Neuronal stem cell (in vitro differentiated cells): Measurements from ENCODE around the gene SLC7A11.
A peak's percentile ranks its signal among the peaks of the same experiment; 100 is the strongest.

Source experiments
- DNase-seq: peaks from one replicate; pipeline ENCODE4 v3.0.0-alpha.2; 2013; ENCODE audit warnings: low spot score
- H2AFZ ChIP-seq: one replicate; pipeline ENCODE4 v1.6.1; 2013; ENCODE audit warnings: mild to moderate bottlenecking, low read length, inconsistent platforms
- H2AK5ac ChIP-seq: 2 replicates; pipeline ENCODE4 v1.6.1; 2013; ENCODE audit warnings: low read depth, mild to moderate bottlenecking, inconsistent platforms, low read length, moderate library complexity, mixed read lengths
- H2BK120ac ChIP-seq: 2 replicates; pipeline ENCODE4 v1.6.1; 2013; ENCODE audit warnings: low read depth, mild to moderate bottlenecking, inconsistent platforms, low read length, moderate library complexity, mixed read lengths
- H2BK12ac ChIP-seq: one replicate; pipeline ENCODE4 v1.6.1; 2013; ENCODE audit warnings: low read length, inconsistent platforms
- H2BK15ac ChIP-seq: 2 replicates; pipeline ENCODE4 v1.6.1; 2013; ENCODE audit warnings: mild to moderate bottlenecking, low read length, inconsistent platforms, mixed read lengths
- H2BK5ac ChIP-seq: one replicate; pipeline ENCODE4 v1.6.1; 2013; ENCODE audit warnings: inconsistent platforms, mild to moderate bottlenecking, low read length, moderate library complexity
- H3K14ac ChIP-seq: one replicate; pipeline ENCODE4 v1.6.1; 2013; ENCODE audit warnings: low read length, inconsistent platforms
- H3K18ac ChIP-seq: 2 replicates; pipeline ENCODE4 v1.6.1; 2013; ENCODE audit warnings: low read length, inconsistent platforms
- H3K23ac ChIP-seq: 2 replicates; pipeline ENCODE4 v1.6.1; 2013; ENCODE audit warnings: low read depth, mild to moderate bottlenecking, mixed read lengths, low read length, inconsistent platforms; ENCODE audit not compliant: poor library complexity
- H3K27ac ChIP-seq: replicated peaks from 3 replicates; pipeline ENCODE4 v1.5.1; 2013; ENCODE audit warnings: low read length, inconsistent platforms
- H3K27me3 ChIP-seq, 3 experiments: 2 replicates each; pipeline ENCODE4 v1.6.1; 2013; ENCODE audit warnings: low read length in 3 of 3, mild to moderate bottlenecking in 2 of 3, inconsistent platforms in 1 of 3, low read depth in 1 of 3, mixed read lengths in 1 of 3, moderate library complexity in 1 of 3; ENCODE audit not compliant: control insufficient read depth in 3 of 3, insufficient read depth in 3 of 3
- H3K36me3 ChIP-seq, 2 donors: replicated peaks in 1 of 2; 2 replicates each; pipeline ENCODE4 v1.6.1; 2013; ENCODE audit warnings: low read length in 2 of 2; ENCODE audit not compliant: control insufficient read depth in 2 of 2, insufficient read depth in 2 of 2
- H3K4ac ChIP-seq: 2 replicates; pipeline ENCODE4 v1.6.1; 2013; ENCODE audit warnings: inconsistent platforms, mild to moderate bottlenecking, low read length, moderate library complexity
- H3K4me1 ChIP-seq, 2 donors: 1 replicate in 1 of 2; 2 replicates in 1 of 2; pipeline ENCODE4 v1.6.1; 2013; ENCODE audit warnings: low read length in 2 of 2, low read depth in 1 of 2; ENCODE audit not compliant: control insufficient read depth in 2 of 2, insufficient read depth in 1 of 2
- H3K4me2 ChIP-seq: one replicate; pipeline ENCODE4 v1.6.1; 2013; ENCODE audit warnings: mild to moderate bottlenecking, low read length, inconsistent platforms; ENCODE audit not compliant: insufficient read depth, poor library complexity, severe bottlenecking
- H3K4me3 ChIP-seq, 2 donors: 2 replicates each; pipeline ENCODE4 v1.5.1; 2013; ENCODE audit warnings: low read length in 2 of 2, mild to moderate bottlenecking in 2 of 2, inconsistent platforms in 1 of 2, moderate library complexity in 1 of 2
- H3K79me1 ChIP-seq: one replicate; pipeline ENCODE4 v1.6.1; 2013; ENCODE audit warnings: low read depth, mild to moderate bottlenecking, inconsistent platforms, low read length, moderate library complexity
- H3K9ac ChIP-seq: one replicate; pipeline ENCODE4 v1.6.1; 2013; ENCODE audit warnings: mild to moderate bottlenecking, low read depth, low read length, inconsistent platforms; ENCODE audit not compliant: poor library complexity
- H3K9me3 ChIP-seq, 2 donors: replicated peaks in 1 of 2; 2 replicates each; pipeline versions ENCODE3 to v1.6.1; 2013; ENCODE audit warnings: low read length in 2 of 2, mild to moderate bottlenecking in 2 of 2, inconsistent platforms in 1 of 2, low read depth in 1 of 2, mixed read lengths in 1 of 2, moderate library complexity in 1 of 2; ENCODE audit not compliant: control insufficient read depth in 2 of 2, insufficient read depth in 1 of 2
- H4K8ac ChIP-seq: one replicate; pipeline ENCODE4 v1.6.1; 2013; ENCODE audit warnings: low read depth, mild to moderate bottlenecking, inconsistent platforms, low read length, moderate library complexity
- H4K91ac ChIP-seq: one replicate; pipeline ENCODE4 v1.6.1; 2013; ENCODE audit warnings: low read length, low read depth, mild to moderate bottlenecking, inconsistent platforms; ENCODE audit not compliant: poor library complexity
- WGBS, 2 donors: extraction: QIAGEN DNeasy Blood & Tissue Kit; methylation state at CpG; one replicate each; pipeline ENCODE4 v1.1.7; 2013; ENCODE audit warnings: missing lambda C conversion rate in 2 of 2, mixed read lengths in 1 of 2; ENCODE audit not compliant: insufficient read length in 2 of 2, insufficient replicate concordance in 1 of 2; ENCODE audit errors: extremely low coverage in 2 of 2; 5-methylcytosine and 5-hydroxymethylcytosine counted together

The SLC7A11 gene

DNA sequence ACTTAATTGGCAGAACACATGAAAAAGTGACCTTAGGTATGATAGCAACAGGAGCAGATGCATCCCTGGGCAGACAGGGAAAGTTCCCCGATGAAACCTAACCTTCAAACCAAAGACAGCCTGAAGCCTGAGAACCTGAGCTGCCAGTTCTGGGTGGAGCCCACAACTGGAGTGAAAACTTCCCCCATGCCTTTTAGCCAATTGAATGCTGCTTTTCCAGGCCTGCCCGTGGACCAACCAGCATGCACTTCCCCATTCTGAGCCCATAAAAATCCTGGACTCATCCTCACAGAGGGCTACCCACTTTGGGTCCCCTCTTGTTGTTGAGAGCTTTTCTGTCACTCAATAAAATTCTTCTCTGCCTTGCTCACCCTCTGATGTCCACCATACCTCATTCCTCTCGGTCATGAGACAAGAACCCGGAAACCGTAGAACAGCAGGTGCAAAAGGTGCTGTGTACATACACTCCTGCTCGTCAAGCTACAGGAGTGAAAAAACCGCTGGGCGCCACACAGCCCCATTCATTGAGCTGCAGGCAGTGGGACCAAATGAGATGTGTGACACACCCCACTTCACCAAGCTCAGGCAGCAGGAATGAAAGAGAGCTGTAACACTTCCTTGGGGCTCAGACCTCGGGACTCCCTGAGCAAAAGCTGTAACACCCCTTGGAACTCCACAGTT lies 13.9 kb upstream of the SLC7A11 start:
- Histone ChIP-seq H3K27ac (no peak overlapping the region), H2BK120ac (no peak overlapping the region), H2BK5ac (no peak overlapping the region), H3K14ac (no peak overlapping the region), H3K4me1 (no peaks in the 10 kb centered on the region), H3K9me3 (peaks cover 0 to 2% of the 10 kb centered on the region in 2 donors), H3K27me3 (no peaks in the 10 kb centered on the region), H4K91ac (no peak overlapping the region), H3K4me3 (no peak overlapping the region), H3K36me3 (no peaks in the 10 kb centered on the region), H3K4me2 (no peak overlapping the region), H3K9ac (no peak overlapping the region), H3K79me1 (no peaks in the 10 kb centered on the region), H3K4ac (no peak overlapping the region), H2BK15ac (no peak overlapping the region), H2AK5ac (no peak overlapping the region), H3K23ac (no peak overlapping the region), H2BK12ac (no peak overlapping the region), H3K18ac (peak overlapping the region; percentile 42), H4K8ac (no peak overlapping the region), H2AFZ (no peak overlapping the region)
- WGBS, 2 donors = no CpG with 5 or more reads among the region's 9 CpGs
- no peak for DNase-seq

GRCh38 chr4:138252551-138252950 lies 10.4 kb upstream of the SLC7A11 start:
- H4K91ac ChIP-seq = no peak overlapping the region
- H3K4ac ChIP-seq = no peak overlapping the region
- no peak overlapping the region for H2AFZ ChIP-seq
- H2BK15ac ChIP-seq = no peak overlapping the region
- no peak overlapping the region for H2BK5ac ChIP-seq
- H3K9me3 ChIP-seq = peaks cover 0 to 2% of the 10 kb centered on the region in 2 donors
- no peak overlapping the region for H2BK120ac ChIP-seq
- no peak overlapping the region for H3K4me2 ChIP-seq
- no CpG with 5 or more reads among the region's 2 CpGs for WGBS, 2 donors
- H3K4me3 ChIP-seq = no peak overlapping the region
- no peak overlapping the region for H3K18ac ChIP-seq
- peaks cover 0 to 2% of the 10 kb centered on the region in 2 donors for H3K4me1 ChIP-seq
- no peak overlapping the region for H2BK12ac ChIP-seq
- no peak overlapping the region for H4K8ac ChIP-seq
- H3K79me1 ChIP-seq = no peaks in the 10 kb centered on the region
- no peak overlapping the region for H3K9ac ChIP-seq
- H3K27ac ChIP-seq = no peak overlapping the region
- H2AK5ac ChIP-seq = no peak overlapping the region
- no peak overlapping the region for H3K14ac ChIP-seq
- no peak overlapping the region for H3K23ac ChIP-seq
- no peaks in the 10 kb centered on the region for H3K36me3 ChIP-seq
- no peak for DNase-seq
- H3K27me3 ChIP-seq = no peaks in the 10 kb centered on the region

DNA sequence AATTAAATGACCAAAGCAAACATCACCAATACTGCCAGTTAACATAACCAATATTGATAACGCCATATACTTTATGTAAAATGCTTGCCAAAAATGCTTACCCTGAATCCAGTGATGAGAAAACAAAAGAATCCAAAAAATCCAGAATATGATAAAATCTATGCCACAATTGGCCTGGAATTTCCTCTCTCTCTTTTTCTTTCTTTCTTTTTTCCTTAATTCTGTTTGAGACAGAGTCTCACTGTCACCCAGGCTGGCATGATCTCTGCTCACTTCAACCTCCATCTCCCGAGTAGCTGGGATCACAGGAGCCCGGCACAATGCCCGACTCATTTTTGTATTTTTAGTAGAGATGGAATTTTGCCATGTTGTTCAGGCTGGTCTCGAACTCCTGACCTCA lies 9.8 kb upstream of the SLC7A11 start:
- H2BK12ac ChIP-seq = no peak overlapping the region
- no peaks in the 10 kb centered on the region for H3K79me1 ChIP-seq
- H3K4ac ChIP-seq = no peak overlapping the region
- peaks cover 0 to 2% of the 10 kb centered on the region in 2 donors for H3K9me3 ChIP-seq
- H3K27ac ChIP-seq = no peak overlapping the region
- H2BK120ac ChIP-seq = no peak overlapping the region
- no peak overlapping the region for H3K4me3 ChIP-seq
- no peak overlapping the region for H2BK15ac ChIP-seq
- no peak overlapping the region for H3K18ac ChIP-seq
- H3K9ac ChIP-seq = no peak overlapping the region
- H4K91ac ChIP-seq = no peak overlapping the region
- no peak overlapping the region for H3K23ac ChIP-seq
- H3K4me1 ChIP-seq = peaks cover 0 to 2% of the 10 kb centered on the region in 2 donors
- no peak overlapping the region for H2AK5ac ChIP-seq
- H3K14ac ChIP-seq = no peak overlapping the region
- no peak overlapping the region for H3K4me2 ChIP-seq
- no peak for DNase-seq
- H4K8ac ChIP-seq = no peak overlapping the region
- H2BK5ac ChIP-seq = no peak overlapping the region
- H2AFZ ChIP-seq = no peak overlapping the region
- H3K27me3 ChIP-seq = no peaks in the 10 kb centered on the region
- no CpG with 5 or more reads among the region's 5 CpGs for WGBS, 2 donors
- H3K36me3 ChIP-seq = no peaks in the 10 kb centered on the region

GRCh38 chr4:138249132-138249531 lies 7.0 kb upstream of the SLC7A11 start:
- Histone ChIP-seq H2BK15ac (no peak overlapping the region), H3K4me3 (no peak overlapping the region), H3K4me2 (no peak overlapping the region), H3K9me3 (no peaks in the 10 kb centered on the region), H2AK5ac (no peak overlapping the region), H3K18ac (no peak overlapping the region), H3K36me3 (no peaks in the 10 kb centered on the region), H4K8ac (no peak overlapping the region), H3K27ac (no peak overlapping the region), H3K4ac (no peak overlapping the region), H3K4me1 (peaks cover 0 to 2% of the 10 kb centered on the region in 2 donors), H2BK120ac (no peak overlapping the region), H3K14ac (no peak overlapping the region), H3K27me3 (no peaks in the 10 kb centered on the region), H2AFZ (no peak overlapping the region), H4K91ac (no peak overlapping the region), H2BK5ac (no peak overlapping the region), H3K23ac (no peak overlapping the region), H2BK12ac (no peak overlapping the region), H3K9ac (no peak overlapping the region), H3K79me1 (no peaks in the 10 kb centered on the region)
- WGBS, 2 donors = no CpG with 5 or more reads among the region's 2 CpGs
- no peak for DNase-seq
